ENCODE measurements around the gene HP.

Gene HP

GRCh38 chr16:72092832-72093447, 38.6 kb downstream of the HP start:
- peak; percentile 56 for DNase-seq

DNA sequence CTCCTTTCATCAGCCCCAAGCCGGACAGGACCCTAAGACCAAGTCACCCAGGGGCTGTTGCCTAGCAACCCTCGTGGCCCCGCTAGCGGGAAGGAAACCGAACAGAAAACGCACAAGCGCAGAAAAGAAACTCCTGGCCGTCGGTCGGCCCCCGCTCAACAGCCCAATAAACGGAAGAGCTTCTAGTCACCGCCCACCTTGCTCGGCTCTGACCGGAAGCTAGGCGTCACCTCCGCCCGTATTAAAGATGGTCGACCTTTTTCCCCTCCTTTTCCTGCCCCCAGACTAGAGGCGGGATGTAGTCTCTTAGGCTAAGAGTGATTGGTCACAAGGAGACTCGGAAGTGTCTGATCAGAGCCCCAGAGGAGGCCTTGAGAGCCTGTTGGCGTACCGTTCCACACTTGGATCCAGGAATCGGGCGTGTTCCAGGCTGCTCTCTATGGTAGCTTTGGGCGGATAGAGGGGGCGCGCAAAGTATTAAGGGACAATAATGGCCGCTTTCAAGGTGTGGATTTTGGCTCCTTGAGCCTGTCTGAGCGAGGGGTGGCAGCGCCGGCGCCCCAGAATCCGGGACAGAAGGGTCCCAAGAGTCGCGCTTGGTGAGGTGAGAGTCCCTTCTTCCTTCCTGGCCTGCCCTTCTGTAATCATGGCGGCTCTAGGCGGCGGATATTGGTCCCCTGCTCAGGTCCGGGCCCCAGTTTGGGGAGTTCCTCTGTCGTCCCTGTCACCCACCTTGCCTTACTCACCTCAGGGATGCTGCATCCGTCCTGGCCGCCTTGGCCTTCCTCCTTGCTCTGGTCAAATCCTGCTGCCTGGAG, 39.4 kb downstream of the HP start, which contains the start of the genes DHX38 and TXNL4B:
DHX38 (plus strand) TSS at position 400 of the 818 bp plus-strand sequence. CDS start 2,311 bp downstream, outside the sequence.
TXNL4B (minus strand) TSS at position 173 of the 818 bp plus-strand sequence. CDS start 2,871 bp downstream, outside the sequence.
- peak; percentile 99 for DNase-seq

GRCh38 chr16:72094266-72094610, 39.9 kb downstream of the HP start:
- DNase-seq = peak; percentile 41

DNA sequence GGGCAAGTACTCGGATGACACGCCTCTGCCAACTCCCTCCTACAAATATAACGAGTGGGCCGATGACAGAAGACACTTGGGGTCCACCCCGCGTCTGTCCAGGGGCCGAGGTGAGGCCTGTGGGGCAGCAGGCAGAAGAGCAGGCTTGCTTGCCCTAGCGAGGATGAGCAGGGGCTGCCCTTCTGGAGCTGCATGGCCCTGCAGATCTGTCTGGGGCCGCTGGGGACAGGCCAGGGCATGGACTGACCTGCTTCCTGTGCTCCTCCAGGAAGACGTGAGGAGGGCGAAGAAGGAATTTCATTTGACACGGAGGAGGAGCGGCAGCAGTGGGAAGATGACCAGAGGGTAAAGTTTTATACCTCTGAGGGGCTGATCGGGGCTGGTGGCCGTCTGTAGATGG, 44.6 kb downstream of the HP start:
- DNase-seq = no peak

- peak; percentile 73 for DNase-seq
These were observed 45.1 kb downstream of the HP start for GRCh38 chr16:72099377-72099818.

DNA sequence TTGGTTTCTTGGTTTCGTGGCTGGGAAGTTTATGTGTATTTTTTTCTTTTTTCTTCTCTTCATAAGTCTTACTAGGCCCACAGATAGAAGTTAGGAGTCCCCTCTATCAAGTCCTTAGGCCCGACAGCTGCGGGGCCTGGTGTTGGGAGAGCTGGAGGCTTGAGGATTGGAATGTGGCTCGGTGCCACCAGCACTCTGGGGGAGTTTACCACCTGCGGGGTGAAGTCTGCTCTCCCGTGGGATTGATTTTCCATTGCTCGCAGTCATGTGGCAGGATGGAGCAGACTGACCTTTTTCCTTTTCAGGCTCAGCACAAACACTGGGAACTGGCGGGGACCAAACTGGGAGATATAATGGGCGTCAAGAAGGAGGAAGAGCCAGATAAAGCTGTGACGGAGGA, 46.9 kb downstream of the HP start:
- no peak for DNase-seq

GRCh38 chr16:72104905-72105304, 50.6 kb downstream of the HP start:
- DNase-seq = no peak

- no peak for DNase-seq
These were observed 51.7 kb downstream of the HP start for GRCh38 chr16:72105978-72106377.

DNA sequence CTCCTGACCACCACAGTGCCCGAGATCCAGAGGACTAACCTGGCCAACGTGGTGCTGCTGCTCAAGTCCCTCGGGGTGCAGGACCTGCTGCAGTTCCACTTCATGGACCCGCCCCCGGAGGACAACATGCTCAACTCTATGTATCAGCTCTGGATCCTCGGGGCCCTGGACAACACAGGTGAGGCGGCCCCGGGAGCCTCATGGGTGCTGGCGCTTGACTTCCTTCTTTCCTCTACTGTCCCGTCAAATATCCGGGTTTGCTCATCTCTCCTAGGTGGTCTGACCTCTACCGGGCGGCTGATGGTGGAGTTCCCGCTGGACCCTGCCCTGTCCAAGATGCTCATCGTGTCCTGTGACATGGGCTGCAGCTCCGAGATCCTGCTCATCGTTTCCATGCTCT, 53.1 kb downstream of the HP start:
- no peak for DNase-seq

GRCh38 chr16:72108353-72109102, 54.2 kb downstream of the HP start:
- no peak for DNase-seq

DNA sequence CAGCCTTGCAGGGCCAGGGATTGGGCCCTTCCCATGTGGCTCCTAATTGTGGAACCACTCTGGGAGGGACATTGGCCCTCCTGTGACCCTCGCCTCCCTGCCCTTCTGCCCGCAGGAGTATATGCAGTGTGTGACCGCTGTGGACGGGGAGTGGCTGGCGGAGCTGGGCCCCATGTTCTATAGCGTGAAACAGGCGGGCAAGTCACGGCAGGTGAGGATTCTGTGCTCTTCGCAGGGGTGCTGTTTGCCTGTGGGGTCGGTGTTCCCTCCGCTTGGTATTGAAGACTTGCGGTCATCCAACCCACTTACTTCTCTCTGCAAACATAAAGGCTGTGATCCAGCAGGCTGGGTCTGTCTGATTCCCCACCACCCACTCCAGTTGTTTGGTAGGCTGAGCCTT, 55.0 kb downstream of the HP start:
- no peak for DNase-seq

DNA sequence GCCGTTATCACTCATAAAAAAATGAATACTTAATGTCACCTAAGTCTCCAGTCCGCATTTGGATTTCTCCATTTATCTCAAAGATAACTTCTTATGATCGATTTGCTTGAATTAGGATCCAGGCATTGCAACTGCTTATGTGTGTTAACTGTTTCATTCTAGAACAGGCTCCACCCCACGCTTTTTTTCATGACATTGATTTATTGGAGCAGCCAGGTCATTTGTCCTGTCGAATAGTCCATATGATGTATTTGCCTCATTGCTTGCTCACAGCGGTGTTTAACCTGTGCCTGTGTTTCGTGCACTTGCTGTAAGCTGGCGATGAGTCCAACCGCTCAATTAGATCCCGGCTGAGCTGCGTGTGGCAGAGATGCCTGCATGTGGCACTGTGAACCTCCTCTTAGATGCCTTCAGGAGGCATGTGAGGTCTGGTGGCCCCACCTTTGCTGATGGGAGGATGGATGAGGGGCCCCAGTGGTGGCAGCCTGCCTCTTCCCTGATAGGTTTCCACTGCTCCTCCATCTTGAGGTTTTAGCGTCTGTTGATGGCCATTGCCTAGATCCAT, 55.7 kb downstream of the HP start:
- no peak for DNase-seq
